Neural progenitor cell (in vitro differentiated cells): Measurements from ENCODE around the gene CDCA3.

Experiments
- CTCF ChIP-seq: fragments of 200-600 bp; sonication (generic); IDR thresholded peaks from 2 replicates; pipeline ENCODE4 v1.5.1; 2017; ENCODE audit warnings: antibody characterized with exemption, mild to moderate bottlenecking
- EZH2phosphoT487 ChIP-seq: fragments of 200-600 bp; sonication (generic); IDR thresholded peaks from 2 replicates; pipeline ENCODE4 v1.6.1; 2017; ENCODE audit warnings: antibody characterized with exemption

- TF ChIP-seq CTCF (no peak), EZH2phosphoT487 (no peak)
These were observed 45.9 kb upstream of the CDCA3 start for GRCh38 chr12:6896846-6897435.
